Measurements from ENCODE around the gene NOL9.

DNA sequence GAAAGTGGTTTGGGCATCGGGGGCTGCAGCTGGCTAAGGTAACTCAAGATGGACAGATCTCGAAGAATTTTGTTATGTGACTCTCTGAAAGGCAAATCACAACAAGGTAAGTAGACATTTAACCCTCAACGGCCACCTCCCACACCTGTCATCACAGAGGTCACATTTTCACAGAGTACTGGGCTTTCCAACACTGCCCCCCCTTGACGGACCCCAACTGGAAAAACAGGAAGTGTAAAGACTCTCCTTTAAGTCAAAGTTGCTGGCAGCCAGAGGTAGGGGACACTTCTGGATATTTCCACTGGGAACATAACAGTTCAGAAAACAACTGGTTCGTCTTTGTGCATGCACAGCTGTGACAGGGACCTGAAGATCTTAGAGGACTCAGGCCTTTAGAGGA is 22.3 kb downstream of the NOL9 start:
- no peak for TF ChIP-seq POLR2A (IDR thresholded peaks at IDR 0.05)
- TF ChIP-seq, protein P1, sequence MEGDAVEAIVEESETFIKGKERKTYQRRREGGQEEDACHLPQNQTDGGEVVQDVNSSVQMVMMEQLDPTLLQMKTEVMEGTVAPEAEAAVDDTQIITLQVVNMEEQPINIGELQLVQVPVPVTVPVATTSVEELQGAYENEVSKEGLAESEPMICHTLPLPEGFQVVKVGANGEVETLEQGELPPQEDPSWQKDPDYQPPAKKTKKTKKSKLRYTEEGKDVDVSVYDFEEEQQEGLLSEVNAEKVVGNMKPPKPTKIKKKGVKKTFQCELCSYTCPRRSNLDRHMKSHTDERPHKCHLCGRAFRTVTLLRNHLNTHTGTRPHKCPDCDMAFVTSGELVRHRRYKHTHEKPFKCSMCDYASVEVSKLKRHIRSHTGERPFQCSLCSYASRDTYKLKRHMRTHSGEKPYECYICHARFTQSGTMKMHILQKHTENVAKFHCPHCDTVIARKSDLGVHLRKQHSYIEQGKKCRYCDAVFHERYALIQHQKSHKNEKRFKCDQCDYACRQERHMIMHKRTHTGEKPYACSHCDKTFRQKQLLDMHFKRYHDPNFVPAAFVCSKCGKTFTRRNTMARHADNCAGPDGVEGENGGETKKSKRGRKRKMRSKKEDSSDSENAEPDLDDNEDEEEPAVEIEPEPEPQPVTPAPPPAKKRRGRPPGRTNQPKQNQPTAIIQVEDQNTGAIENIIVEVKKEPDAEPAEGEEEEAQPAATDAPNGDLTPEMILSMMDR (IDR thresholded peaks at IDR 0.05), result no peak
